OCI-LY7 (cell line): ENCODE measurements around the gene CALM3. TPM values are rescaled to one million over a fixed set of nuclear protein-coding genes. Genes with fewer than 3 reads are reported as not detected.

Experiments used
- BruUV-seq: library from RNA; stranded (reverse); fragments of 400-500 nt; replicated peaks from 2 replicates; lab custom pipeline; 2021; lab: Mats Ljungman, UMichigan
- CTCF ChIA-PET: fragments of 300-600 bp; sonication (Branson Sonifier 250); formaldehyde crosslinking; loops from one replicate; lab custom pipeline; 2022; ENCODE audit warnings: antibody characterized with exemption; ENCODE audit not compliant: unreplicated experiment; lab: Charles Lee
- POLR2A ChIA-PET: fragments of 300-600 bp; sonication (Branson Sonifier 250); formaldehyde crosslinking; loops from one replicate; lab custom pipeline; 2022; ENCODE audit warnings: antibody characterized with exemption; lab: Charles Lee
- DNase-seq: peaks from one replicate; pipeline ENCODE4 v3.0.0-alpha.2; 2015; ENCODE audit warnings: low spot score
- H2AFZ ChIP-seq: fragments of 200-600 bp; sonication (generic), shearing (Covaris generic); 2 replicates; pipeline ENCODE4 v1.6.1; 2014; ENCODE audit warnings: mild to moderate bottlenecking, antibody characterized with exemption, low read length, moderate library complexity
- H3K27ac ChIP-seq: fragments of 200-600 bp; sonication (generic); 2 replicates; pipeline ENCODE4 v1.5.1; 2014; ENCODE audit warnings: mixed run types, low read depth, mild to moderate bottlenecking, moderate library complexity, low read length, inconsistent platforms; ENCODE audit not compliant: poor library complexity, severe bottlenecking
- H3K36me3 ChIP-seq: fragments of 200-600 bp; sonication (generic); 2 replicates; pipeline ENCODE4 v1.6.1; 2014; ENCODE audit warnings: mild to moderate bottlenecking, antibody characterized with exemption, low read length, moderate library complexity, mixed read lengths; ENCODE audit not compliant: insufficient read depth
- H3K4me1 ChIP-seq: fragments of 200-600 bp; sonication (generic); 2 replicates; pipeline ENCODE4 v1.5.1; 2014; ENCODE audit warnings: mild to moderate bottlenecking, low read length; ENCODE audit not compliant: insufficient read depth, poor library complexity, severe bottlenecking
- H3K4me2 ChIP-seq: fragments of 200-600 bp; sonication (generic); 2 replicates; pipeline ENCODE4 v1.6.1; 2014; ENCODE audit warnings: mild to moderate bottlenecking, low read length
- H3K4me3 ChIP-seq: fragments of 200-600 bp; sonication (generic); 2 replicates; pipeline ENCODE4 v1.5.1; 2014; ENCODE audit warnings: mild to moderate bottlenecking, low read depth, low read length; ENCODE audit not compliant: poor library complexity, severe bottlenecking
- H3K79me2 ChIP-seq: fragments of 200-600 bp; sonication (generic); 2 replicates; pipeline ENCODE4 v1.6.1; 2016; ENCODE audit warnings: low read depth, mild to moderate bottlenecking, low read length, moderate library complexity, mixed read lengths; ENCODE audit not compliant: insufficient read depth
- H3K9me2 ChIP-seq: fragments of 200-600 bp; sonication (generic); 2 replicates; pipeline ENCODE4 v1.6.1; 2016; ENCODE audit warnings: mild to moderate bottlenecking, low read length, mixed read lengths; ENCODE audit not compliant: insufficient read depth
- H3K9me3 ChIP-seq: fragments of 200-600 bp; sonication (generic); 2 replicates; pipeline ENCODE4 v1.6.1; 2014; ENCODE audit warnings: mild to moderate bottlenecking, mixed run types, low read length, mixed read lengths
- H4K20me1 ChIP-seq: fragments of 200-600 bp; sonication (generic); 2 replicates; pipeline ENCODE4 v1.6.1; 2014; ENCODE audit warnings: mild to moderate bottlenecking, antibody characterized with exemption, low read length, moderate library complexity, mixed read lengths; ENCODE audit not compliant: insufficient read depth
- EZH2phosphoT487 ChIP-seq: fragments of 200-600 bp; sonication (generic); IDR thresholded peaks from 2 replicates; pipeline ENCODE4 v1.6.1; 2018; ENCODE audit warnings: low read depth, borderline replicate concordance, mild to moderate bottlenecking, mixed run types, antibody characterized with exemption, low read length, moderate library complexity, mixed read lengths
- intact Hi-C: fragments of 100-400 bp; cut with micrococcal nuclease; formaldehyde crosslinking; loops from one replicate; pipeline ENCODE4 v1.10.0; 2022; ENCODE audit not compliant: unreplicated experiment
- total RNA-seq, 2 experiments: library from RNA; depleted of rRNA in 1 of 2; stranded (reverse); fragments of >200 nt in 1 of 2; shearing (Covaris generic) in 1 of 2; gene quantifications; 2 replicates each; pipeline ENCODE4 v1.2.3, GENCODE V29; 2014 to 2022
- TF ChIP-seq, protein P1 (sequence below): fragments of 200-600 bp; sonication (generic); conservative IDR thresholded peaks from 2 replicates; pipeline ENCODE4 v1.5.1; 2014; ENCODE audit warnings: mild to moderate bottlenecking, antibody characterized with exemption, low read length, moderate library complexity, mixed read lengths

Gene CALM3
- total RNA-seq, 2 experiments from 2014 or later: 175 to 198 TPM

DNA sequence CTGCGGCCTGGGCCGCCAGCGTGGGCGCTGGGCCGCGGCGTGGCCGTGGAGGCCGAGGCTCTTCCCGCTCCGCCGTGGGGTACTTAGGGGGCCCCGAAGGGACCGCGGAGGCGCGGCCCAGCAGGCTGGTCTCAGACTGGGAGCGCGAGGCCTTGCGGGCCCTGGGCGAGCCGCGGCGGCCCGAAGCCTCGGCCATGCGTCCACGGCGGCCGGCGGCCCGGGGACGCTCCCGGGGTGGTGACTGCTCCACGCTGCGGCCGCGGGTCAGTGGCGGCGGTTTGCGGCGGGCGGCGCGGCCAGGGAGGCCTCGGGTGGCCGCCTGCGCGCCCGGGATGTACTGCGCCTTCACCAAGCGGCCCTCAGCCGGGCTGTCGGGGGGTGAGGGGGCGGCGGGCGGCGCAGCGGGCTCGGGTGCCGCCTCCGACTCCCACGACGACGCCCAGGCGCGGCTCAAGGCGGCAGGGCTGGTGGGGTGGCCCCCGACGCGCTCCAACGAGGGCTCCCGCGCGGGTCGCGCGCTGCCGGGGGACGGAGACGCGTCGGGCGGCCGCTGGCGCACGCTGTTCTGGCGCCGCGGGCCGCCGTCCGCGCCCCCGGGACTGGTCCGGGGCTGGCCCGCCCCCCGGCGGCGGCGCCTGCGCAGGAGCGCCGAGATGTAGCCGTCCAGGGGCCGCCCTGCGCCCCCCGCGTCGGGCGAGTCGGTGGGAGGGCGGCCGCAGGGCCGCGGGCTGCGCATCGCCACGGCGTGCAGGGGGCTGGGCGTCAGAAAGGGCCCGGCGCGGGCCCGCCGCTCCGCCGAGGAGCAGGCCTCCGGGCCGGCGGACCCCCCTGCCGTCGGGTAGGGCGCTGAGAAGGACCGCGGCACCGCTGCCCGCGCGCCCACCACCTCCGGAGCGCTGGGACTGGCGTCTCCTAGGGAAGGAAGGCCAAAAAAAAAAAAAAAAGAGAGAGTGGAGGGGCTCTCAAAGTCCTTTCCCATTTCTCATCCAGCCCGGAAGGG, 48.1 kb downstream of the CALM3 start:
- CTCF ChIA-PET: no interaction called here
- intact Hi-C loops: no loop called here

DNA sequence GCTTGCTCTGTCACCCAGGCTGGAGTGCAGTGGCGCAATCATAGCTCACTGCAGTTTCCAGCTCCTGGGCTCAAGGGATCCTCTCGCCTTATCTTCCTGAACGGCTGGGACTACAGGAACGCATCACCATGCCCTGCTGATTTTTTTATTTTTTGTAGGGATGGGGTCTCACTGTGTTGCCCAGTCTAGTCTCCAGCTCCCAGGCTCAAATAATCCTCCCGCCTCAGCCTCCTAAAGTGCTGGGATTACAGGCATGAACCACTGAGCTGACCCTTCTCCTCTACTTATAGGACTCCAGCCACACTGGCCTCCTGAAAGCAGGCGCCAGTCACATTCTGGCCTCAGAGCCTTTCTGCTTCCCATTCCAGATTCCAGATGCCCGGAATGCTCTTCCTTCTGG, 49.3 kb downstream of the CALM3 start:
- Histone ChIP-seq H3K79me2 (no peaks in the 10 kb centered on the region), H3K36me3 (no peaks in the 10 kb centered on the region), H4K20me1 (no peaks in the 10 kb centered on the region), H3K4me1 (no peaks in the 10 kb centered on the region), H2AFZ (no peak overlapping the region), H3K4me2 (no peak overlapping the region), H3K9me3 (no peaks in the 10 kb centered on the region), H3K27ac (no peak overlapping the region), H3K9me2 (no peaks in the 10 kb centered on the region), H3K4me3 (no peak overlapping the region)
- CTCF ChIA-PET: no interaction called here
- POLR2A ChIA-PET: no interaction called here
- no peak for TF ChIP-seq EZH2phosphoT487
- TF ChIP-seq, protein P1, sequence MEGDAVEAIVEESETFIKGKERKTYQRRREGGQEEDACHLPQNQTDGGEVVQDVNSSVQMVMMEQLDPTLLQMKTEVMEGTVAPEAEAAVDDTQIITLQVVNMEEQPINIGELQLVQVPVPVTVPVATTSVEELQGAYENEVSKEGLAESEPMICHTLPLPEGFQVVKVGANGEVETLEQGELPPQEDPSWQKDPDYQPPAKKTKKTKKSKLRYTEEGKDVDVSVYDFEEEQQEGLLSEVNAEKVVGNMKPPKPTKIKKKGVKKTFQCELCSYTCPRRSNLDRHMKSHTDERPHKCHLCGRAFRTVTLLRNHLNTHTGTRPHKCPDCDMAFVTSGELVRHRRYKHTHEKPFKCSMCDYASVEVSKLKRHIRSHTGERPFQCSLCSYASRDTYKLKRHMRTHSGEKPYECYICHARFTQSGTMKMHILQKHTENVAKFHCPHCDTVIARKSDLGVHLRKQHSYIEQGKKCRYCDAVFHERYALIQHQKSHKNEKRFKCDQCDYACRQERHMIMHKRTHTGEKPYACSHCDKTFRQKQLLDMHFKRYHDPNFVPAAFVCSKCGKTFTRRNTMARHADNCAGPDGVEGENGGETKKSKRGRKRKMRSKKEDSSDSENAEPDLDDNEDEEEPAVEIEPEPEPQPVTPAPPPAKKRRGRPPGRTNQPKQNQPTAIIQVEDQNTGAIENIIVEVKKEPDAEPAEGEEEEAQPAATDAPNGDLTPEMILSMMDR: no peak
- intact Hi-C loops: no loop called here
- DNase-seq: no peak
- BruUV-seq: no TSS peak

More for the DNA sequence above, 48.1 kb downstream of the CALM3 start:
- Histone ChIP-seq H3K79me2 (no peaks in the 10 kb centered on the region), H4K20me1 (no peaks in the 10 kb centered on the region), H3K9me2 (no peaks in the 10 kb centered on the region), H3K27ac (no peak overlapping the region), H3K36me3 (no peaks in the 10 kb centered on the region), H3K4me1 (no peaks in the 10 kb centered on the region), H3K4me2 (no peak overlapping the region), H3K9me3 (no peaks in the 10 kb centered on the region), H3K4me3 (no peak overlapping the region), H2AFZ (no peak overlapping the region)
- BruUV-seq: no TSS peak
- TF ChIP-seq, protein P1: no peak
- TF ChIP-seq EZH2phosphoT487: no peak
- no peak for DNase-seq
- POLR2A ChIA-PET: no interaction called here

- Histone ChIP-seq H2AFZ (no peak overlapping the region), H3K4me1 (peaks cover 8% of the 10 kb centered on the region), H3K4me3 (no peak overlapping the region), H4K20me1 (no peaks in the 10 kb centered on the region), H3K9me3 (no peaks in the 10 kb centered on the region), H3K36me3 (no peaks in the 10 kb centered on the region), H3K27ac (no peak overlapping the region), H3K4me2 (no peak overlapping the region), H3K9me2 (no peaks in the 10 kb centered on the region), H3K79me2 (no peaks in the 10 kb centered on the region)
- TF ChIP-seq, protein P1: no peak
- TF ChIP-seq EZH2phosphoT487: no peak
- no peak for DNase-seq
- POLR2A ChIA-PET: no interaction called here
- intact Hi-C loops: no loop called here
- no TSS peak for BruUV-seq
- CTCF ChIA-PET: no interaction called here
These were observed 53.6 kb downstream of the CALM3 start for GRCh38 chr19:46654621-46655152.
